GM19238 (cell line): ENCODE data around the gene KRABD2.
A peak's percentile ranks its signal among the peaks of the same experiment; 100 is the strongest.
"Not testable (repeated sequence)": the region's sequence is repeated elsewhere in the genome, so short reads cannot be mapped to it uniquely, and the experiment has no call there.

Source experiments
- DNase-seq: peaks from one replicate; pipeline ENCODE4 v3.0.0; 2011; ENCODE audit warnings: low spot score; ENCODE audit not compliant: insufficient read length

KRABD2 gene

DNA sequence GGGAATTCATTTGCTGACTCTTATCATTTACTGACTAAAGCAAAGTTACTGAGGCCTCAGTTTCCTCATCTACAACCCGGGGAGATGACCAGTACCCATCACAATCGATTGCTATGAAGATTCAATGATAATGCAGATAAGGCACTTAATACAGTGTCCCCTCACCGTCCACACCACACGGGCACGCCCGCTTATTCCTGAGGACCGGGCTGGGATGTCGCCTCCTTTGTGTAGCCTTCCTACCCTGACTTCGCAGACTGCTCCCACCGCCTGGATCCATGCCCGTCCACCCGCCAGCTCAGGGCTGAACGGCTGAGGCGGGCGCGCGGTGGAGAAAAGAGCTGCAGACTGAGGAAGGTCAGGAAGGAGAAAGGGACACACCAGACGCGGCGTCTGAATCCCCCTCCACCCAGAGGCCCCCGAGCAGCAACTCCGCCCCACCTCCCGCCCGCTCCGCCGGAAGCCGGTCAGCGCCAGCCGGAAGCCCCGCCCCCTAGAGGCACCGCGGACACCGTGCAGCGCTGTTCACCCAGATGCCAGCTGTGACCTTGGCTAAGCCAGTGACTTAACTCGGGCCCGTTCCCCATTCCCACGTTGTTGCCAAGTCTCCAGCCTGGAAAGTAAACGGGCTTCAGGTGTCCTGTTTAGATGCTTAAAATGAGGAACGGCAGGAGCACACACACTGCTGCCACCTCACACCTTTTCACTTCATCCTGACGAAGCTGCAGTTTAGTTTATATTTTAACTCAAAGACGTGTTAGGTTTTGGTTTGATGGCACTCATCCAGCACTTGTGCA lies at the start of gene KRABD2:
Gene KRABD2 (minus strand): TSS at position 434 of the 797 bp plus-strand sequence.
- peak; percentile 99 for DNase-seq

DNA sequence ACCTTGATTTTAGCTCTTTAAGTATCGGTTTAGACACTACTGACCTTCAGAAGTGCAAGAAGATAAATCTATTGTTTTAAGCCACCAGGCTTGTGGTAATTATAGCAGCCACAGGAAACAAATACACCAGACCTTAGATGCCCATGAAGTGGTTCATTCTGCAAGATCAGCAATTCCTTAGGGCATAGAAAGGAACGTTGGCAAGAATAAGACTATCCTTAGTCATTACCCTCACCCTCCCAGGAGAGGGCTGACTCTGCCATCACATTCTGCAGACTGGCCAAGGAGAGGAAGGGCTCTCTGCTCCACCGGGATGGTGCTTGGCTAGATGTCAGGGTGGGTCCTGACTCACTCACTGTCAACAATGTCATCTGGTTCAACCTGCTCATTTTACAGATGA lies 45.1 kb upstream of the KRABD2 start:
- no peak for DNase-seq

DNA sequence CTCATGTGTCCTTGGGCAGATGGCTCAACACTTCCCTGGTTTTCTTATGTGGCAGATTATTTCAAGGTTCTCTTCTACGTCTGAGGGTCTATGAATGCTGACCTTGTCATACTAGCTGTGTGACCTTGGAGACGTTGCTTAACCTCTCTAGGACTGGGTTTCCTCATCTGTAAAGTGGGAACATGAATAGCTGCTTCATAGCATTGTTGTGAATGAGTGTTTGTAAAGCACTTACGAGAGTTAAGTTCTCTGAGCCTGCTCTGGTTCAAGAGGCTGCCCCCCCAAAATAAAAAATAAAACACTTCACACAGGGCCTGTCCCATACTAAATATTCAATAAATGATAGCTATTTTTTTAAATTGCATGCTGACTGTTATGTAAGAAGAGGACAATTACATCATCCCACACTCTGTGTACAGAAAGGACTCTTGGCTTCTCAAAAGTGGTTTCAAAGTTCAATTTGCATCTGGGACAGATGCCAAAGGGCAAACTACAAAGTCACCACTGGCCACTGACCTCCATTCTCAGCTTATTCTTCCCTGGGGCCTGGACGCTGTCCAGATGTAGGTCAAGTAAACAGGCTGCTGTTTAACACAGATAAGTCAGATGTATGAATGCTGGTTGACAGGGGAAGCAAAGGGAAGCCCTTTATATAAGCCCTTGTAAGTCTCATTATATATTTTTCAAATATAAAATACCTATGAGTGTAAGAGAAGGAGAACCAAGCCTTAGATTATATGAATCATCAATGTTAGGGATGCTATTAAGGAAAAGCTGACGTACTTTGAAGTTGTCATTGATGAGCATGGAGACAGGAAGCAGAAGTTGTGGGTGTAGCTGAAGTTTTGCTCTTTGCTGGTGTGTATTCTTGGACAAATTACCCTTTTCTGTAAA lies 43.8 kb upstream of the KRABD2 start:
- DNase-seq = no peak

DNA sequence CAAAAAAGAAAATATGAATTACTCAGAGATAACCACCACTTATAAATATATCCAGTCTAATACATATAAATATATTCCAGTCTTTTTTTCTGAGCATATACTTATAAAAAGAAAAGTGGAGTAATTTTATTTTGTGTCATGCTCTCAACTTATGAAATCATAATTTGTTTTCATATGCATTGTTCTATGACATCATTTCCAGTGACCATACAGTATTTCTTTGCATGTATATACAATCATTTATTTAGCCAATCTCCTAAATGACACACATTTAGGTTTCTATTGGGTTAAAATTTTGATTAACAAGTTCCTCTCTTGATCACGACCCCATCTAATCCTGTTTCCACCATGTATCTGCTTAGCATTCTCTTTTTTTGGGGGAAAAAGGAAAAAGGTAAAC lies 42.8 kb upstream of the KRABD2 start:
- DNase-seq = no peak

DNA sequence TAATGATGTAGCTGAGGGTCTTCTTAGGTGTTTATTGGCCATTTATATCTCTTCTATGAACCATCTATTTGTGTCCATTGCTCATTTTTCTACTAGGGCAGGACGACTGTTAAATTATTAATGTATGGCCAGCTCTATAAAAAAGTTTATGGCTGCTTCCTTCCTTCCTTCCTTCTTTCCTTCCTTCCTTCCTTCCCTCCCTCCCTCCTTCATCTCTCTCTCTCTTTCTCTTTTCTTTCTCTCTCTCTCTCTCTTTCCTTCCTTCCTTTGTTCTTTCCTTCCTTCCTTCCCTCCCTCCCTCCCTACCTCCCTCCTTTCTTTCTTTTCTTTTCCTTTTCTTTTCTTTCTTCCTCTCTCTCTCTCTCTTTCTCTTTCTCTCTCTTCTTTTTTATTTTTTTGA lies 42.0 kb upstream of the KRABD2 start:
- no peak for DNase-seq

DNA sequence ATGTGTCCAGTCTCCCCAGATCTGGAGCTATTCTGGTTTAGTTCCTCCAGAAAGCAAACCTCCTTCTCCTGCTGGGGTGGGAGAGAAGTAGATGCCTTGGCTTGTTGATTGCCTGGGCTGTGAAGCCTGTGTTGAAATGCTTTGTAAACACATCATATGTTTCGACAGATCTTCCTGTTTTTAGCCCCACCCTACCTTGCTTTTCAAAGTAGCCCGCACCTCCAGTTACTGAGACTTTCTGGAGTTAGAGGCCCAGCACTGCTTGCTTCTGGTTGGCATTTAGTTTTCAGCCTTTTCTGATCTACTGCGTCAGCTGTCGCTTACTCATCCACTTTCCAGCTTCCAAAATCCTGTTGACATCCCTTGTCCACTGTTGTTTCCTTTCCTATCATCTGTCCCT lies 41.3 kb upstream of the KRABD2 start:
- no peak for DNase-seq

DNA sequence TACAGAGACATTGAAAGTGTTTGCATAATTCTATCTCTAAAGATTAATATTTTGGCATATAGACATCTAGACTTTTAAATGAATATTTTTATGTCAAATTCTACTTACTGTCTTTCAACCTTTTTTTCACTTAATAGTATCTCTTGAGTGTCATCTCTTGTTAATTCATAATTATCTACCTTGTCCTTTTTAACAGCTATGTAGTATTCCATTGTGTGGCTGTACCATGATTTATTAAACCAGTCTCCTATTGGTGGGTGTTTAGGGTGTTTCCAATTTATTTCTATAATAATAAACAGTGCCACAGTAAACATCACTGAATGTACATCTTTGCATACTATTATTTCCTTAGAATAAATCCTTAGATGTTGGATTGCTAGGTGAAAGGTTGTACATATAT lies 37.4 kb upstream of the KRABD2 start:
- DNase-seq = no peak

DNA sequence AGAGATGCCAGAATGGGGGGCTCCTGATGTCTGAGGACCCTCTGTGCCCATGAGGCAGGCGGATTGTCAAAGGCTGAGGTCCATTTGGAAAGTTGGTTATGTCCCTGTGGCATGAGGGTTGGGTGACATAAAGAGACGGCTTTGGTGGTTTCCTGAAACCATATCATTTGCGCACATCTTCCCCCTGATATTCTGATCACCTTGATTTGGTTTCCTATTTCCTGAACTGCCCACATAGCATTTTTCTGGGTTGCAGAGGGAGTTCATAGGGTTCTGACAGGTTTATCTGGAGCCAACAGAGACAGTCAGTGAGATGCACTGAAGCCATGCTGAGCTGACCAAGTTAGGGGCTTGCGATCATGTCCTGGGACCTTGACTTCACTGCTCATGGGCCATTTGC lies 36.8 kb upstream of the KRABD2 start:
- DNase-seq = no peak

DNA sequence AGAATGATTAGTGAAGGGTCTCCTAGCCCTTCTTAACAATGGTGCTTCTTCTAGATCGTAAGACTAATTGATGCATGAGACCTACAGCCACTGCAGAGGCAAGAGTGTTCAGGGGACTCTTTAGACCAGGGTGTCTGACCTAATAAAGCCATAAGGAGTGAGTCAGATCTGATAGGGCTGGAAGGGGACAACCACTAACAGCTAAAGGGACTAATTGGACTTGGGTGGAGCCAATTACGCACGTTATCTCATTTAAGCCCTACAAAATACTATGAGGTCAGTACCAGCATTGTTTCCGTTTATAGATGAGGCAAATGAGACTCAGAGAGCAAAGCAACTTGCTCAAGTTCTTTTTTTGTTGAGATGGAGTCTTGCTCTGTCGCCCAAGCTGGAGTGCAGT lies 35.6 kb upstream of the KRABD2 start:
- DNase-seq = no peak

DNA sequence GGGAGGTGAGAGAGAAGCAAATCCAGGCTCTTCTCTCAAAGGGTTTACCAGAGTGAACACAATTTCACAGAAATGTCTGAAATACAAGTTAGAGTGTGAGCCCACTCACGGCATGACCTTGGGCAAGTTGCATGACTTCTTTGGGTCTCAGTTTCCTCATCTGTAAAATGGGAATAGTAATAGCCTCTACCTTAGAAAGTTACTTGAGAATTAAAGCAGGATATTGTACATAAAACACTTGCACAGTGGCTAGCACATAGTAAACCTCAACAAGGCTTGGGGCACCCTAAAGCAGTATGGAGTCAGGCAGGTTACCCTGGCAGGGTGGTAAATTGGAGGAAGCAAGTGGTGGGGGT lies 34.4 kb upstream of the KRABD2 start:
- DNase-seq = no peak

DNA sequence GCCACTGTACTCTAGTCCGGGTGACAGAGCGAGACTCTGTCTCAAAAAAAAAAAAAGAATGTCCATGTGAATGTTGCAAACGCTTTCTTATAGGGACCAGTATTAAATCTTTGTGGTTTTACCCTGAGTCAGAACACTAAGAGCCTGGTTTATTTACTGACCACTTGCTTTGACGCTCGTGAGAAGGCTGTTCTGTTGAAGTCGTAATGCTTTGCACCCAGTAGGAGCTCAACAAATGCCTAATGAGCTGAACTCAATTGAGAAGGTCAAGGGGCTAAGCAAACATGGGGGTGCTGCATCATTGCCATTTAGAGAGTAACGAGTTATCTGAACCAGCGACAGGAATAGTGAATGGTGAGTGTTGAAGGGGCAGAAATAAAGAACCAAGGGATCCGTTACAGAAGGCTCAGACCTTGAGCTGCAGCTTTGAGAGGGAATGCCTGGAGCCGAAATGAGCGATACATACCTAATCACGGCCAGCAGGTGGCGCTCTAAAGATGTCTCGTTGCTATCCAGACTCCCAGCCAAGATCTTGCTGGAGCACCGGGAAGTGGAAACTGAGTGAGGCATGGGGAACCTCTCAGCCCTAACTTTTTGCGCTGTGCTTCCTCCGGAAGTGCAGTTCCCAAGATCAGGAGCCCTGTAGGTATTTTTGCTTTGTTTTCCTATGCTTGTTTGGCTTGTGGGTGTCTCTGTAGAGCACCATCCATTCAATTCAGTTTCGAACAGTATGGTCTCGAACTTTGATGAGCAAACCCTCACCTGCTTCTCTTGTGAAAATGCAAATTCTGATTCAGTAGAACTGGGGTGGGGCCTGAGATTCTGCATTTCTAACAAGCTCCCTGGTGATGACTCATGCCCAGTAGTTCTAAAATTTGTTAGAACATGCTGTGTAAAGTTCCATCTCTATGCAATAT lies 33.7 kb upstream of the KRABD2 start:
- DNase-seq = peak; percentile 46

DNA sequence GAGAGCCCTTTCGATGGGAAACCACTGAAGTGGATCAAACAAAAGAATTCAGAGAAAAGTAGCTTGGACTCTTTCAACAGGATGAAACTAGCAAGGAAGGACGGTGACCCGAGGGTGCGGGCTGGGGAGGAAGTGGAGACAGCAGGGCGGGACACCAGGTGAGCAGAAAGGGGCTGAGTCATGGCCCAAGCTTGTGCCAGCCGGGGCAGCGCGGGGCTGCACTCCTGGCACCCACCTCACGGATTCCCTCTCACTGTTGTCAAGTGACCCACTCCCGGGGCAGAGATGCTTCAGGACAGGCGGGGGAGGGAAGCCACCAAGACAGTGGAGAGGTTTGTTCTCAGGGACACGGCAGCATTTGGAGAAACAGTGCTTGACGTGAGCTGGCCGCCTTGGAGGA lies 31.9 kb upstream of the KRABD2 start:
- DNase-seq = no peak

DNA sequence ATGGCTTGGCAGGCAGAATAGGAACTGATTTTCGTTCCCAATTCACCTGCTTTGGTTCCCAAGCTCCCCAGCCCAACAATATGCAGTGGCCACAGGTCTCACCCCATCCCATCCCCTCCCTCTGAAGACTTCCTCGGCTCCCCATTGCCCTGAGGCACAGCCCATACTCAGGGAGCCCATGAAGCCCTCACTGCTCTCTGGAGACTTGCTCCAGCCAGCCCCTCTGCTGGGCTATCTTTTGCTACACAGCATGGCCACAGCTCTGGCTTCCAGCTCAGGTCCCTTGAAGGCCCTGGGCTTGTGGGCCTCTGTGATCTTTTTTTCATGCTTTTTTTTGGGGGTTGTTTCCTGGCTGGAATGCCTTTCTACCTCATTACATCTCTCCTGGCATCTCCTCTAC lies 29.7 kb upstream of the KRABD2 start:
- no peak for DNase-seq

DNA sequence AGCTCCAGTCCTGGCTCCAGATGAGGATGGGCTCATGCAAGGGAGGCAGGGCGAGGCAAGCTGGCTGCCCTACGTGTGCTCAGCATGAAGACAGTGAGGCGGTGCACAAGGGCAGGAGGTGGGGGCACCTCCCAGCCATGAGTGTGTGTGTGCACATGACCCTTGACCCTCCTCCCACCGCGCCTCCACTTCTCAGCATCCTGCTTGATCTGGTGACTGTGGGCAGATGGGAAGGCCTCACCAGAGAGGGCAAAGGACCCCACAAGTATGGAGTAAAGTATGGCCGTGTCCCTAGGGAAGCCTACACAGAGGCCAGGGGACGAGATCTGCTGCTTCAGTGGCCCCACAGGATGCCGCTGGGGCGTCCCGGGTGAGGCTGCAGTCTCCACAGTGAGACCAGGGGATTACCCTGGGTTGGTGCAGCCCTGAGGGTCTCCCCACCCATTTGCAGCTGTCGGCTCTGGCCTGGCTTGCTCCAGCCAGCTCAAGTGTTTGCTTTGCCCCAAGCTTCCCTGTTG lies 29.1 kb upstream of the KRABD2 start:
- no peak for DNase-seq

DNA sequence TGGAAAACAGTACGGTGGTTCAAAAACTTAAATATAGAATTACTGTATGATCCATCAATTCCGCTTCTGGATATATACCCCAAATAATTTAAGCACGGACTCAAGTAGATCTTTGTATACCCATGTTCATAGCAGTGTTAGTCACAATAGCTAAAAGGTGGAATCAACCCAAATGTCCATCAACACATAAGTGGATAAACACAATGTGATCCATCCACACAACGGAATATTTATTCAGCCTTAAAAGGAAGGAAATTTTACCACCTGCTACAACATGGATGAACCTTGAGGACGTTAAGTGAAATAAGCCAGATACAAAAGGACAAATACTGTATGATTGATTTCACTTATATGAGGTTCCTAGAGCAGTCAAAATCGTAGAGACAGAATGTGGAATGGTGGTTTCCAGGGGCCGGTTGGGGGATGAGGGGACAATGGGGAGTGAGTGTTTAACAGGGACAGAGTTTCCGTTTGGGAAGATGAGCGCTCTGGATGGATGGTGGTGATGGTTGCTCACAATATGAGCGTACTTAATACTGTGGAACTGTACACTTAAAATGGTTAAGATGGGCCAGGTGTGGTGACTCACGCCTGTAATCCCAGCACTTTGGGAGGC lies 26.5 kb upstream of the KRABD2 start:
- DNase-seq = no peak

DNA sequence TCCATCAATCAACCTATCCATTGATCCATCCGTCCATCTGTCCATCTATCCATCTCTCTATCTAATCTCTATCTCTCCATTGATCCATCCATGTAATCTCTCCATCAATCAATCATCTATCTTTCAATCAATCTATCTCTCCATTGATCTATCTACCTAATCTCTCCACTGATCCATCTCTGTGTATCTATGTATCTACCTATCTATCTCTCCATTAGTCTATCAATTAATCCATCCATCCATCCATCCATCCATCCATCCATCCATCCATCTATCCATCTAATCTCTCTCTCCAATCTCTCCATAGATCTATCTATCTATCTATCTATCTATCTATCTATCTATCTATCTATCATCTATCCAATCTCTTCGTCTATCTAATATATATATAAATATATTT lies 24.6 kb upstream of the KRABD2 start:
- DNase-seq = no peak

DNA sequence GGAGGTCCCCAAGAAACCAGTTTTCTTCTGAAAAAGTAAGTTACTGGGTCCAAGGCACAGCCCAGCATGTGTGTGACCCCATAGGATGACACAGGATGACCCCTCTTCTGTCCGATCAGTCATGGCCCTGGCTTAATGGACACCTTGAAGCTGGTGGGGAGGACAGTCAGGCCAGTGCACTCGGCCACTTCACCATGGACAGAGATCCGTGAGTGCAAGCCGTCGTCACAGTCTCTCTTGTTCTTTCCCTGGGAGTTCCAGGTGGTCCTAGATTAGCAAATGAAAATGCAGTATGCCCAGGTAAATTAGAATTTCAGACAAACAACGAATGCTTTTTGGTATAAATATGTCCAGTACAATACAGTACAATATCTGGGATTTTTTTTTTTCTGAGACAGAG lies 22.5 kb upstream of the KRABD2 start:
- DNase-seq = no peak

DNA sequence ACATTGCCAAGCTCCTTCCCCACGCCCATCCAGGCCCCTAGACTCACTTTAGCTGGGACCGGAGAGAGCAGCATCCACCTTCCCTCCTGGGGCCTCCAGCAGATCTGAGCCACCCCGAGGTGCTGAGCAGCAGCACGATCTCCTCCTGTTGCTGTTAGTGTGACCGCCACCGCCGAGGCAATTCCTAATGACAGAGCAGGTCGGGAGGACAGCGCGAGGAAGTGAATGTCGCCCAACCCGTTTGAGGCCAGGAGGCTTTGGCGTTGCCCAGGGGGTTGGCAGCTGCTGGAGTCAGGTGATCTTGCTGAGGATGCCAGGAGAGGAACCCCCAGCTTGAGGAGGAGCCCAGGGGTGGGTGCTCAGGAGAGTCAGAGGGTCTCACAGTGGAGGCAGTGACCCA lies 21.1 kb upstream of the KRABD2 start, which contains the start of gene RNF222:
Gene RNF222 (minus strand): TSS at position 192 of the 400 bp plus-strand sequence. CDS start 4,366 bp downstream, outside the sequence.
- DNase-seq = no peak

DNA sequence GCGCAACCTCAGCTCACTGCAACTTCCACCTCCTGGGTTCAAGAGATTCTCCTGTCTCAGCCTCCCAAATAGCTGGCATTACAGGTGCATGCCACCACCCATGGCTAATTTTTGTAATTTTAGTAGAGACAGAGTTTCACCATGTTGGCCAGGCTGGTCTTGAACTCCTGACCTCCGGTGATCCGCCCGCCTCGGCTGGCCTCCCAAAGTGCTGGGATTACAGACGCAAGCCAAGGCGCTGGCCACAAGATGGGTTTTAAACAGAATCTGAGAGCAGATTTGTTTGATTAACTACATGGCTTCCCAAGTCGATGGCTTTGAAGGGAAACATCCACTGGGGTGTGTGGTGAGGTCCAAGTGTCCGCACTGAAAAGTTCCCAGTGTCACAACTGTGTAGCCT lies 18.0 kb upstream of the KRABD2 start:
- DNase-seq = not testable (repeated sequence)

DNA sequence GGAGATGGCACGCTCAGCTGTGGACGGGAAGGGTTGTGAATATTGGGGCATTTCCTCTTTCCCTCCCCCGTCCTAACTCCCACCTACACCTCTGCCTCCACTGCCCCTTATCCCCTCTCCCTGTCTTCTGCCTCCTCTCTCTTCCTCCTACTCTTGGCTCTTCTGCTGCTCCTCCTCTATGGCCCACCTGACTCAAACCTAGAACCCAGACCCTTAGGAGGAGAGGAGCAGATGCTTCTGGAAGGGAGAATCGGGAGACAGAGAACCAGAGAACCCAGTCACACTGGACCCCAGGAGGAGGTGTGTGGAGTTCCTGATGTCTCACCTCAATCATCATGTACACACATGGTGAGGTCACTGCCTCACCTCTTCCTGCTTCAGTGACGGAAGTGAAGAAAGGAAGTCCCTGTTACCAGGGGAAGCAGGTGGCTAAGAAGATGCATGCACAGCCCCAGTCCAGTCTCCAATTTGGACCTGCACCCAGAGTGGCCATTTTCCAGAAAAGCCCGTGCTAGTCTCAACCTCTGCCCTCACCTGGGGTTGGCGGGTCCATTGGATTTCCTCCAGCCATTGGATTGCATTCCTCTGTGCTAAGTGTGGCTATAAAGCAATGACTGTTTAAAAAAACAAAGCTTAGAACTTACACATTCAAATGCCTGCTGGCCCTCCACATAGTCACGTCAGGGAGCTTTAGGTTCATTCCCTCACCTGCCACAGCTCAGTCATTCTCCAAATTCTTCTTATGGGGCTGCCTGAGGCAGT lies 17.1 kb upstream of the KRABD2 start:
- no peak for DNase-seq
